Stimulated activated CD4-positive, alpha-beta T cell treated with anti-CD3 and anti-CD28 coated beads, Interleukin-4, amount 100 ng/mL, for 4 hours (primary cell): Measurements from ENCODE around the gene RNF5.
"Not testable (repeated sequence)": the region's sequence is repeated elsewhere in the genome, so short reads cannot be mapped to it uniquely, and the experiment has no call there.

Experiments used
- DNase-seq, 2 experiments: peaks; one replicate each; pipeline ENCODE4 v3.0.0-alpha.2; 2020

The RNF5 gene

GRCh38 chr6:32177788-32178546, at the start of gene RNF5:
RNF5 (plus strand) TSS chr6:32178405; CDS start chr6:32178512, 107 bp downstream.
- DNase-seq: peak; percentile 80 to 94

GRCh38 chr6:32128751-32129296, 49.4 kb upstream of the RNF5 start:
- DNase-seq: no peak

- DNase-seq: no peak
These were observed 48.7 kb upstream of the RNF5 start for GRCh38 chr6:32129297-32130088.

- no peak for DNase-seq
These were observed 46.7 kb upstream of the RNF5 start for GRCh38 chr6:32131439-32131948.

GRCh38 chr6:32132110-32132509, 46.1 kb upstream of the RNF5 start:
- no peak for DNase-seq

GRCh38 chr6:32133786-32134185, 44.4 kb upstream of the RNF5 start:
- no peak for DNase-seq

GRCh38 chr6:32137454-32137853, 40.8 kb upstream of the RNF5 start:
- no peak for DNase-seq

GRCh38 chr6:32139590-32139989, 38.6 kb upstream of the RNF5 start:
- DNase-seq: no peak

GRCh38 chr6:32140420-32141046, 37.7 kb upstream of the RNF5 start:
- DNase-seq: no peak

GRCh38 chr6:32144238-32144637, 34.0 kb upstream of the RNF5 start:
- DNase-seq: not testable (repeated sequence)

GRCh38 chr6:32146287-32146686, 31.9 kb upstream of the RNF5 start:
- DNase-seq: no peak

- DNase-seq: no peak
These were observed 31.5 kb upstream of the RNF5 start for GRCh38 chr6:32146687-32147086.

- DNase-seq: no peak
These were observed 30.6 kb upstream of the RNF5 start for GRCh38 chr6:32147401-32148132.

GRCh38 chr6:32148289-32149091, 29.7 kb upstream of the RNF5 start:
- peak; percentile 62 to 66 for DNase-seq

- no peak for DNase-seq
These were observed 29.0 kb upstream of the RNF5 start for GRCh38 chr6:32149092-32149755.

GRCh38 chr6:32149932-32150870, 28.0 kb upstream of the RNF5 start:
- no peak for DNase-seq

GRCh38 chr6:32151181-32151862, 26.9 kb upstream of the RNF5 start:
- DNase-seq: no peak

- no peak for DNase-seq
These were observed 26.1 kb upstream of the RNF5 start, which contains the start of gene PRRT1 for GRCh38 chr6:32151863-32152768. PRRT1 (minus strand) TSS chr6:32151939; CDS start chr6:32151827, 112 bp downstream.
